Measurements from ENCODE around the gene JMJD1C. TPM values are rescaled to one million over a fixed set of nuclear protein-coding genes. Genes with fewer than 3 reads are reported as not detected.

The JMJD1C gene
- total and polyA plus RNA-seq, 10 of the 15 experiments (the other 5 are each of a cell fraction or from before 2014, with no cell fraction given): 31.2 to 83.3 (median 49.5) TPM

DNA sequence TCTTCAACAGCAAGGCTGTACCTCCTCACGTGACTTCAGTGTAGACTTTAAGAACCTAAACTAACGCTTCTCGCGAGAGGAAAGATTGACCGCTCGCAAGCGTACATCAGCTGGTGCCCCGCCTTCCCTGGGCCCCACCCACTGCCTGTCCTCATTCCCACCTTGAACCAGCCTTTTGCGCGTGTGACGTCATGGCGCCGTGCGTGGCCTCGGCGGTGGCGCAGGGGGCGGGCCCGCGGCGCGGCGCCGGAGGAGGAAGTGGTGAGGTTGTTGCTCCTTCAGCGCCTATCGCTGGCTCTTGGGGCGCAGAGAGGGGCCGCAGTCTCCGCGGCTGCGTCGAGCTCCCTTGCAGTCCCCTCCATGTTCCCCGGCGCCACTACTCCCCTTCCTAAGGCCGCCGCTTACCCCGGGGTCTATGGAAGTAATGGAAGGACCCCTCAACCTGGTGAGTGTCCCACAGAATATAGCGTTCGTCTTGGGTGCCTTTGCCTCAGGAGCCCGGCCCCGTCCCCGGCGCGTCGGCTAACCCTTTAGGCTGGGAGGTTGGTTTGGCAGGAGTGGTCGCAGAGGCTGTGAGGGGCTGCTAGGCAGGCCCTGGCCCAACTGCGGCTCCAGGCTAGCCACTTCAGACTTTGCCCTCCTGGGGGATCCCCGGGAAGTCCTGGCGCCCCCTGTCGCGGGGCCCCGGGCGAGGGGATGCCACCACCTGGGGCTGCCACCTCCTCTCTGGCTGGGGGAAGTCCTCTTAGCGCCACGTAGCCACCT lies 332.5 kb downstream of the JMJD1C start, which contains the start of gene NRBF2 (continued):
- TF ChIP-seq CUX1 (IDR thresholded peaks at IDR 0.05; ENCODE audit: insufficient replicate concordance, low read depth, low read length): no peak
- peak; percentile 92 for TF ChIP-seq CREB1 (IDR thresholded peaks at IDR 0.05; ENCODE audit: low read depth)
- TF ChIP-seq KLF5 (IDR thresholded peaks at IDR 0.05; ENCODE audit: partially characterized antibody): peak; percentile 68
- no peak for TF ChIP-seq BCL11A (IDR thresholded peaks at IDR 0.05; ENCODE audit: low read depth, low read length)
- peak; percentile 71; the same call in 1 of the 2 replicates for TF ChIP-seq MTA2 (IDR thresholded peaks at IDR 0.05; ENCODE audit: low read depth)
- TF ChIP-seq ZNF274 (IDR thresholded peaks at IDR 0.05; ENCODE audit: insufficient read depth, insufficient read length): no peak
- TF ChIP-seq NFYB (IDR thresholded peaks at IDR 0.05; ENCODE audit: insufficient read depth, low read depth, low read length): peak; percentile 40; the same call in 1 of the 2 replicates
- TF ChIP-seq IRF4 (IDR thresholded peaks at IDR 0.05; ENCODE audit: low read depth, low read length): peak; percentile 55; the same call in 1 of the 2 replicates
- TF ChIP-seq, protein P1, sequence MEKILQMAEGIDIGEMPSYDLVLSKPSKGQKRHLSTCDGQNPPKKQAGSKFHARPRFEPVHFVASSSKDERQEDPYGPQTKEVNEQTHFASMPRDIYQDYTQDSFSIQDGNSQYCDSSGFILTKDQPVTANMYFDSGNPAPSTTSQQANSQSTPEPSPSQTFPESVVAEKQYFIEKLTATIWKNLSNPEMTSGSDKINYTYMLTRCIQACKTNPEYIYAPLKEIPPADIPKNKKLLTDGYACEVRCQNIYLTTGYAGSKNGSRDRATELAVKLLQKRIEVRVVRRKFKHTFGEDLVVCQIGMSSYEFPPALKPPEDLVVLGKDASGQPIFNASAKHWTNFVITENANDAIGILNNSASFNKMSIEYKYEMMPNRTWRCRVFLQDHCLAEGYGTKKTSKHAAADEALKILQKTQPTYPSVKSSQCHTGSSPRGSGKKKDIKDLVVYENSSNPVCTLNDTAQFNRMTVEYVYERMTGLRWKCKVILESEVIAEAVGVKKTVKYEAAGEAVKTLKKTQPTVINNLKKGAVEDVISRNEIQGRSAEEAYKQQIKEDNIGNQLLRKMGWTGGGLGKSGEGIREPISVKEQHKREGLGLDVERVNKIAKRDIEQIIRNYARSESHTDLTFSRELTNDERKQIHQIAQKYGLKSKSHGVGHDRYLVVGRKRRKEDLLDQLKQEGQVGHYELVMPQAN (conservative IDR thresholded peaks at IDR 0.05): peak; percentile 86
- no peak for TF ChIP-seq ZNF24 (IDR thresholded peaks at IDR 0.05)
- TF ChIP-seq, protein P2, sequence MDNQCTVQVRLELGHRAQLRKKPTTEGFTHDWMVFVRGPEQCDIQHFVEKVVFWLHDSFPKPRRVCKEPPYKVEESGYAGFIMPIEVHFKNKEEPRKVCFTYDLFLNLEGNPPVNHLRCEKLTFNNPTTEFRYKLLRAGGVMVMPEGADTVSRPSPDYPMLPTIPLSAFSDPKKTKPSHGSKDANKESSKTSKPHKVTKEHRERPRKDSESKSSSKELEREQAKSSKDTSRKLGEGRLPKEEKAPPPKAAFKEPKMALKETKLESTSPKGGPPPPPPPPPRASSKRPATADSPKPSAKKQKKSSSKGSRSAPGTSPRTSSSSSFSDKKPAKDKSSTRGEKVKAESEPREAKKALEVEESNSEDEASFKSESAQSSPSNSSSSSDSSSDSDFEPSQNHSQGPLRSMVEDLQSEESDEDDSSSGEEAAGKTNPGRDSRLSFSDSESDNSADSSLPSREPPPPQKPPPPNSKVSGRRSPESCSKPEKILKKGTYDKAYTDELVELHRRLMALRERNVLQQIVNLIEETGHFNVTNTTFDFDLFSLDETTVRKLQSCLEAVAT (IDR thresholded peaks at IDR 0.05): peak; percentile 64; the same call in 1 of the 2 replicates
- peak; percentile 68 for TF ChIP-seq IRF5 (IDR thresholded peaks at IDR 0.05; ENCODE audit: borderline replicate concordance)
- TF ChIP-seq MYB (IDR thresholded peaks at IDR 0.05; ENCODE audit: borderline replicate concordance, low read depth, low read length): no peak
- TF ChIP-seq MEF2A (IDR thresholded peaks at IDR 0.05; ENCODE audit: insufficient read depth, low read depth, low read length): no peak
- peak; percentile 99 for TF ChIP-seq CHD2 (IDR thresholded peaks at IDR 0.05; ENCODE audit: borderline replicate concordance, low read depth, low read length)
- no peak for TF ChIP-seq SREBF2 (IDR thresholded peaks at IDR 0.05; ENCODE audit: low read length)
- TF ChIP-seq POLR2A (IDR thresholded peaks at IDR 0.05; ENCODE audit: low read depth, low read length): peak; percentile 99
- TF ChIP-seq BRCA1 (IDR thresholded peaks at IDR 0.05; ENCODE audit: low read depth, low read length): peak; percentile 85
- no peak for TF ChIP-seq SRF (IDR thresholded peaks at IDR 0.05; ENCODE audit: low read depth in 2 of 2, low read length in 2 of 2)
- TF ChIP-seq MXI1 (IDR thresholded peaks at IDR 0.05; ENCODE audit: low read depth, low read length): peak; percentile 64
- peak; percentile 64 for TF ChIP-seq SIN3A (IDR thresholded peaks at IDR 0.05; ENCODE audit: low read depth, low read length)

Measured in GM12878 (cell line).